Ectodermal cell (in vitro differentiated cells): ENCODE results near the gene UPF1.
A peak's percentile ranks its signal among the peaks of the same experiment; 100 is the strongest.
"Not testable (repeated sequence)": the region's sequence is repeated elsewhere in the genome, so short reads cannot be mapped to it uniquely, and the experiment has no call there.

Experiments used
- H3K27ac ChIP-seq: 2 replicates; pipeline ENCODE4 v1.7.0; 2013; ENCODE audit warnings: mild to moderate bottlenecking, low read depth, low read length; ENCODE audit not compliant: insufficient read depth, poor library complexity, severe bottlenecking
- H3K27me3 ChIP-seq: 2 replicates; pipeline ENCODE4 v1.7.0; 2013; ENCODE audit warnings: mild to moderate bottlenecking, low read length; ENCODE audit not compliant: insufficient read depth, control insufficient read depth, poor library complexity, severe bottlenecking
- H3K36me3 ChIP-seq: one replicate; pipeline ENCODE4 v1.7.0; 2013; ENCODE audit warnings: low read length; ENCODE audit not compliant: control insufficient read depth, insufficient read depth
- H3K4me1 ChIP-seq: one replicate; pipeline ENCODE4 v1.7.0; 2013; ENCODE audit warnings: low read length; ENCODE audit not compliant: control insufficient read depth, insufficient read depth
- H3K4me3 ChIP-seq: 2 replicates; pipeline ENCODE4 v1.7.0; 2013; ENCODE audit warnings: low read depth, low read length, control low read depth; ENCODE audit not compliant: insufficient read depth
- H3K9me3 ChIP-seq: 2 replicates; pipeline ENCODE4 v1.7.0; 2013; ENCODE audit warnings: mild to moderate bottlenecking, low read length, moderate library complexity; ENCODE audit not compliant: control insufficient read depth
- WGBS, 2 experiments: methylation state at CpG; one replicate each; pipeline ENCODE4 v1.1.7; 2013; ENCODE audit warnings: missing lambda C conversion rate in 2 of 2; 5-methylcytosine and 5-hydroxymethylcytosine counted together

The UPF1 gene

GRCh38 chr19:18898607-18899408, 67.0 kb downstream of the UPF1 start:
- WGBS, 2 experiments, result 72 to 74% methylated on average over 18 of the region's 18 CpGs
- H3K27me3 ChIP-seq, result peaks cover 7% of the 10 kb centered on the region
- peak overlapping the region; percentile 47 for H3K27ac ChIP-seq
- H3K36me3 ChIP-seq, result no peaks in the 10 kb centered on the region
- H3K4me3 ChIP-seq, result no peak overlapping the region
- H3K9me3 ChIP-seq, result no peaks in the 10 kb centered on the region
- peaks cover 20% of the 10 kb centered on the region for H3K4me1 ChIP-seq

- WGBS, 2 experiments, result 93% methylated on average over 20 of the region's 20 CpGs
- peaks cover 20% of the 10 kb centered on the region for H3K4me1 ChIP-seq
- H3K27me3 ChIP-seq, result peaks cover 7% of the 10 kb centered on the region
Observed at GRCh38 chr19:18899624-18900560, 68.1 kb downstream of the UPF1 start.

GRCh38 chr19:18900700-18901481, 69.1 kb downstream of the UPF1 start:
- Histone ChIP-seq H3K36me3 (no peaks in the 10 kb centered on the region), H3K4me3 (no peak overlapping the region), H3K4me1 (peaks cover 20% of the 10 kb centered on the region), H3K27ac (no peak overlapping the region), H3K9me3 (no peaks in the 10 kb centered on the region), H3K27me3 (peaks cover 7% of the 10 kb centered on the region)
- 88 to 91% methylated on average over 17 of the region's 17 CpGs for WGBS, 2 experiments

More at GRCh38 chr19:18899624-18900560, 68.1 kb downstream of the UPF1 start:
- Histone ChIP-seq H3K4me3 (no peak overlapping the region), H3K36me3 (no peaks in the 10 kb centered on the region), H3K27ac (no peak overlapping the region), H3K9me3 (no peaks in the 10 kb centered on the region)

DNA sequence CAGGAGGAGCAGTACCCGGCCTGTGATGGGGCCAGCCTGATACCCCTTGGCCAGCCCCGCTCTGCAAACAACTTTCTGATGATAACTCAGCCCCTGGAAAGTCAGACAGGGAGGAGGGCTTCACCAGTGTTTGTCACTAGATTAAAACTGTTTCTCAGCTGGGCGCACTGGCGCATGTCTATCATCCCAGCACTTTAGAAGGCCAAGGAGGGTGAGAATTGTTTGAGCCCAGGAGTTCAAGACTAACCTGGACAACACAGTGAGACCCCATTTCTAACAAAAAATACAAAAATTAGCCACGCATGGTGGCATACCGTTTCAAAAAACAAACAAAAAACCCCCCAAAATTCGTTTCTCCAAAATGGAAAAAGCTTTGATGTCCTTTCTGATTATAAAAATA, 69.7 kb downstream of the UPF1 start:
- H3K27ac ChIP-seq, result no peak overlapping the region
- no peaks in the 10 kb centered on the region for H3K36me3 ChIP-seq
- 88 to 90% methylated on average over 6 to 7 of the region's 7 CpGs for WGBS, 2 experiments

DNA sequence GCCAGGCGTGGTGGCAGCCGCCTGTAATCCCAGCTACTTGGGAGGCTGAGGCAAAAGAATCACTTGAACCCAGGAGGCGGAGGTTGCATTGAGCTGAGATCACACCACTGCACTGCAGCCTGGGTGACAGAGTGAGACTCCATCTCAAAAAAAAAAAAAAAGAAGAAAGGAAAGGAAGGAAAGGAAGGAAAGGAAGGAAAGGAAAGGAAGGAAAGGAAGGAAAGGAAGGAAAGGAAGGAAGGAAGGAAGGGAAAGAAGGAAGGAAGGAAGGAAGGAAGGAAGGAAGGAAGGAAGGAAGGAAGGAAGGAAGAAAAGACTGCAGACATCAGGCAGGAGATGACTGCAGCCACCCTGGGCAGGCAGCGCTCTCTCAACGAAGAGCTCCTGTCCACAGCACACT, 70.8 kb downstream of the UPF1 start:
- H3K36me3 ChIP-seq, H3K27ac ChIP-seq, H3K27me3 ChIP-seq, H3K4me3 ChIP-seq, H3K9me3 ChIP-seq: not testable (repeated sequence)
- peaks cover 20% of the 10 kb centered on the region for H3K4me1 ChIP-seq
- WGBS, 2 experiments, result 90 to 96% methylated on average over 5 of the region's 5 CpGs

More for the DNA sequence above, 69.7 kb downstream of the UPF1 start:
- Histone ChIP-seq H3K4me3 (no peak overlapping the region), H3K4me1 (peaks cover 20% of the 10 kb centered on the region), H3K27me3 (peaks cover 3% of the 10 kb centered on the region), H3K9me3 (no peaks in the 10 kb centered on the region)

GRCh38 chr19:18903156-18904037, 71.6 kb downstream of the UPF1 start:
- Histone ChIP-seq H3K9me3 (no peaks in the 10 kb centered on the region), H3K4me1 (peaks cover 15% of the 10 kb centered on the region), H3K4me3 (no peak overlapping the region), H3K27ac (no peak overlapping the region), H3K36me3 (no peaks in the 10 kb centered on the region), H3K27me3 (no peaks in the 10 kb centered on the region)
- WGBS, 2 experiments, result 89% methylated on average over 29 of the region's 29 CpGs

GRCh38 chr19:18904334-18905057, 72.7 kb downstream of the UPF1 start:
- H3K4me3 ChIP-seq, result no peak overlapping the region
- no peaks in the 10 kb centered on the region for H3K9me3 ChIP-seq
- WGBS, 2 experiments, result 92% methylated on average over 25 of the region's 25 CpGs
- peaks cover 4% of the 10 kb centered on the region for H3K4me1 ChIP-seq
- no peak overlapping the region for H3K27ac ChIP-seq
- no peaks in the 10 kb centered on the region for H3K36me3 ChIP-seq
- no peaks in the 10 kb centered on the region for H3K27me3 ChIP-seq

- WGBS, 2 experiments, result 96% methylated on average over 8 of the region's 8 CpGs
- H3K36me3 ChIP-seq, result no peaks in the 10 kb centered on the region
- no peak overlapping the region for H3K4me3 ChIP-seq
- H3K27me3 ChIP-seq, result no peaks in the 10 kb centered on the region
- no peaks in the 10 kb centered on the region for H3K4me1 ChIP-seq
- no peak overlapping the region for H3K27ac ChIP-seq
- H3K9me3 ChIP-seq, result no peaks in the 10 kb centered on the region
Observed at GRCh38 chr19:18905058-18905456, 73.3 kb downstream of the UPF1 start.
